Lung (tissue), 12 donors: ENCODE results near the gene CYP27C1. TPM values are rescaled to one million over a fixed set of nuclear protein-coding genes. Genes with fewer than 3 reads are reported as not detected.

Source experiments
- ATAC-seq: fragments of 200-7000 bp; cut with Tn5 transposase; one replicate; pipeline ENCODE4 v1.9.1; 2020; ENCODE audit warnings: moderate number of reproducible peaks; ENCODE audit not compliant: insufficient read depth, low FRiP score
- DNase-seq, 3 donors: peaks; one replicate each; pipeline ENCODE4 v3.0.0-alpha.2; 2013 to 2017
- H3K27ac ChIP-seq, 2 donors: one replicate each; pipeline ENCODE4 v1.5.1; 2013; ENCODE audit warnings: mild to moderate bottlenecking in 2 of 2, moderate library complexity in 2 of 2, control low read depth in 1 of 2, inconsistent platforms in 1 of 2, low read depth in 1 of 2, low read length in 1 of 2
- H3K27me3 ChIP-seq, 3 donors: one replicate each; pipeline ENCODE4 v1.5.1; 2013; ENCODE audit warnings: low read length in 2 of 3; ENCODE audit not compliant: control insufficient read depth in 3 of 3, insufficient read depth in 3 of 3
- H3K36me3 ChIP-seq, 4 donors: one replicate each; pipeline ENCODE4 v1.5.1; 2013; ENCODE audit warnings: low read length in 4 of 4, mild to moderate bottlenecking in 1 of 4, moderate library complexity in 1 of 4; ENCODE audit not compliant: control insufficient read depth in 4 of 4, insufficient read depth in 4 of 4
- H3K4me1 ChIP-seq, 5 donors: one replicate each; pipeline ENCODE4 v1.5.1; 2013; ENCODE audit warnings: low read length in 5 of 5, mild to moderate bottlenecking in 2 of 5, moderate library complexity in 1 of 5; ENCODE audit not compliant: control insufficient read depth in 5 of 5, insufficient read depth in 5 of 5
- H3K4me3 ChIP-seq: one replicate; pipeline ENCODE4 v1.5.1; 2013; ENCODE audit warnings: mild to moderate bottlenecking, control low read depth, moderate library complexity
- H3K9ac ChIP-seq, 2 donors: one replicate each; pipeline ENCODE4 v1.5.1; 2013; ENCODE audit warnings: low read length in 2 of 2, control low read depth in 1 of 2; ENCODE audit not compliant: insufficient read depth in 1 of 2
- H3K9me3 ChIP-seq, 4 donors: one replicate each; pipeline ENCODE4 v1.5.1; 2013; ENCODE audit warnings: low read length in 3 of 4, mild to moderate bottlenecking in 1 of 4, moderate library complexity in 1 of 4; ENCODE audit not compliant: control insufficient read depth in 4 of 4, insufficient read depth in 3 of 4
- CTCF ChIP-seq: IDR thresholded peaks from 2 replicates; pipeline ENCODE4 v1.5.1; 2012; ENCODE audit warnings: mild to moderate bottlenecking; ENCODE audit errors: control extremely low read depth, extremely low read depth
- WGBS, 2 donors: extraction: QIAGEN DNeasy Blood & Tissue Kit; methylation state at CpG; one replicate each; pipeline ENCODE4 v1.1.7; 2013; 5-methylcytosine and 5-hydroxymethylcytosine counted together
- polyA plus RNA-seq, 2 donors: library from polyadenylated mRNA; stranded (reverse); fragments of 200-250 nt; gene quantifications; one replicate each; pipeline ENCODE4 v1.2.1, GENCODE V29; 2013
- total RNA-seq, 2 donors: library from RNA; depleted of rRNA in 1 of 2; stranded (reverse); fragments of >200 nt in 1 of 2; gene quantifications; one replicate each; pipeline ENCODE4 v1.2.1, GENCODE V29; 2014 to 2021
- donor health status: control.
- donor health status: control.
- donor health status: Bipolar disorder and iron deficiency.
- donor health status: healthy.
- donor health status: DM: yes; HTN: yes; CAD: no.

Gene CYP27C1
- total and polyA plus RNA-seq, 4 donors = 0.04 to 2.9 (median 0.07) TPM

DNA sequence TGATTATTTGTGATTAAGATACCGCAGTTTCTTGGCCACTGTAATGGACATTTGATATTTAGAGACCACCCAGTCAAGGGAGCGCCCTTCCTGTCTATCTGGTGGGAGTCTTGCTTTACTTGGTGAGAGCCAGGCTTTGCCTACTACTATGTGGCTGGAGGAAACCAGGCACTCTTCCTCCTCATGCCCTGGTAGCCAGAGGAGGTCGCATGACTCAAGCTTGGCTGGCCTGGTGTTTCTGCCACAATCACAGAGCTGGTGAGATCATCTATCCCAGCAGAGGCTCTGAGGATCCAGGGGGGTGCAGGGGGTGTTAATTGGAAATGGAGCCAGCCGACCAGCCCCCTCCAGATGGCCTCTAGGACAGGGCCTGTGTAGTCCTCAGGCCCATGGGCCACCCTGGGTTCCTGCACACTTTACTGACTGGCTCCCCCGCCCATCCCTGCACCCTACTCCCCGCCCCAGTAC, 66.4 kb downstream of the CYP27C1 start:
- ATAC-seq = no peak
- DNase-seq = peak in 1 of 3 donors; percentile 51

DNA sequence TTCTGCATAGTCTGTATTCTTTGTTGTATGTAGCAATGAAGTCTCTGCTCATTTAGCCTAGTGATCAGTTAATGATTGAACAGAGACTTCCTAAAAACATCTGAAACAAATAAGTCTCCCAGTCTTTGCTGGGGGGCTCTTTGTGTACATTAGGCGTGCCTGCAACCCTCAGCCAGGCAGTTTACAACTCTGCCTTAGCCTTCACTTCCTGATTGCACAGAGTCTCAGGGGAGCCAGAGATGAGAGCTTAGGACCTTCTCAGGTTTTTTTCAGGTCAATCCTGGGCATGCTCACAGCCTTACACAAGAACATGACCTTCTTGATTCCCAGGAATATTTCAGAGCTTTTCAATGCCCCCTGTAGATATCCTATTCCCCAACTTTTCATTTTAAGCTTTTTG, 69.1 kb downstream of the CYP27C1 start:
- DNase-seq = no peak
- no peak for ATAC-seq
- Histone ChIP-seq H3K27me3 (no peaks in the 10 kb centered on the region), H3K27ac (no peak overlapping the region), H3K4me3 (no peak overlapping the region), H3K9ac (no peak overlapping the region), H3K4me1 (peaks cover 0 to 29% (median 13%) of the 10 kb centered on the region in 5 donors), H3K9me3 (peaks cover 0 to 5% (median 0%) of the 10 kb centered on the region in 4 donors), H3K36me3 (no peaks in the 10 kb centered on the region)
- WGBS, 2 donors = 87 to 95% methylated on average over 1 of the region's 1 CpG
- TF ChIP-seq CTCF = no peak

More for the DNA sequence above, 66.4 kb downstream of the CYP27C1 start:
- peaks cover 0 to 5% (median 0%) of the 10 kb centered on the region in 4 donors for H3K9me3 ChIP-seq
- 89 to 92% methylated on average over 6 of the region's 6 CpGs for WGBS, 2 donors
- H3K4me1 ChIP-seq = peaks cover 0 to 45% (median 13%) of the 10 kb centered on the region in 5 donors
- H3K36me3 ChIP-seq = no peaks in the 10 kb centered on the region
- no peak overlapping the region for H3K27ac ChIP-seq
- no peak for TF ChIP-seq CTCF
- no peak overlapping the region for H3K9ac ChIP-seq
- H3K27me3 ChIP-seq = no peaks in the 10 kb centered on the region
- no peak overlapping the region for H3K4me3 ChIP-seq

DNA sequence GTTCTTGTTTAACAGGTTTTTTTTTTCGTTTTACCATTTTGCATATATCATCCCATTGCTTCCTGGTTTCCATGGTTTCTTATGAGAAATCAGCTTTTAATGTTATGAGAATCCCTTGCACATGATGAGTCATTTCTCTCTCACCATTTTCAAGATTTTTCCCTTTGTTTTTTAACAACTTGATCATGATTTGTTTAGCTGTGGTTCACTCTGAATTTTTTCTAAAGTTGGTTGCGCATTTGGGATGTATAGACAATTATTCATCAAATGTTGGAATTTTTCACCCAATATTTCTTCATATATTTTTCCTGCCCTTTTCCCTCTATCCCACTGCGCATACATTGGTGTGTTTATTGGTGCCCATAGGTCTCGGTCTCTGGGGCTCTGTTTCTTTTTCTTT, 70.7 kb downstream of the CYP27C1 start:
- WGBS, 2 donors = 91 to 92% methylated on average over 4 of the region's 4 CpGs
- TF ChIP-seq CTCF = no peak
- no peaks in the 10 kb centered on the region for H3K27me3 ChIP-seq
- H3K9me3 ChIP-seq = peaks cover 0 to 5% (median 0%) of the 10 kb centered on the region in 4 donors
- DNase-seq (no peak), ATAC-seq (no peak)
- H3K4me3 ChIP-seq = no peak overlapping the region
- H3K4me1 ChIP-seq = peaks cover 0 to 13% (median 6%) of the 10 kb centered on the region in 5 donors
- H3K27ac ChIP-seq = no peak overlapping the region
- H3K9ac ChIP-seq = no peak overlapping the region
- H3K36me3 ChIP-seq = no peaks in the 10 kb centered on the region
